CD4-positive, alpha-beta T cell treated with Interleukin-10 for 1 hour (primary cell): ENCODE results near the gene ADCY1.

ENCODE experiments used
- DNase-seq: peaks from one replicate; pipeline ENCODE4 v3.0.0-alpha.2; 2020

Gene ADCY1

GRCh38 chr7:45655539-45655938 is 81.4 kb downstream of the ADCY1 start:
- DNase-seq: no peak

- no peak for DNase-seq
Observed at GRCh38 chr7:45656431-45656830, 82.3 kb downstream of the ADCY1 start.

GRCh38 chr7:45657136-45657889 is 83.1 kb downstream of the ADCY1 start:
- no peak for DNase-seq

GRCh38 chr7:45657890-45658715 is 83.9 kb downstream of the ADCY1 start:
- no peak for DNase-seq

- DNase-seq: no peak
Observed at GRCh38 chr7:45658716-45659495, 84.7 kb downstream of the ADCY1 start.

- no peak for DNase-seq
Observed at GRCh38 chr7:45659496-45660139, 85.5 kb downstream of the ADCY1 start.

GRCh38 chr7:45660201-45660900 is 86.2 kb downstream of the ADCY1 start:
- no peak for DNase-seq

- no peak for DNase-seq
Observed at GRCh38 chr7:45660901-45661211, 86.7 kb downstream of the ADCY1 start.

GRCh38 chr7:45661302-45661995 is 87.3 kb downstream of the ADCY1 start:
- DNase-seq: no peak

- DNase-seq: no peak
Observed at GRCh38 chr7:45662018-45662417, 87.8 kb downstream of the ADCY1 start.

- no peak for DNase-seq
Observed at GRCh38 chr7:45662540-45663166, 88.5 kb downstream of the ADCY1 start.

- no peak for DNase-seq
Observed at GRCh38 chr7:45663167-45663921, 89.2 kb downstream of the ADCY1 start.

- DNase-seq: no peak
Observed at GRCh38 chr7:45663965-45664633, 89.9 kb downstream of the ADCY1 start.

GRCh38 chr7:45665172-45665571 is 91.0 kb downstream of the ADCY1 start:
- DNase-seq: no peak

GRCh38 chr7:45670227-45670626 is 96.1 kb downstream of the ADCY1 start:
- DNase-seq: no peak

GRCh38 chr7:45670717-45671116 is 96.5 kb downstream of the ADCY1 start:
- no peak for DNase-seq

- no peak for DNase-seq
Observed at GRCh38 chr7:45677311-45677900, 103.2 kb downstream of the ADCY1 start.

- no peak for DNase-seq
Observed at GRCh38 chr7:45679516-45679915, 105.3 kb downstream of the ADCY1 start.

- DNase-seq: no peak
Observed at GRCh38 chr7:45680776-45681175, 106.6 kb downstream of the ADCY1 start.
